Stimulated activated CD8-positive, alpha-beta memory T cell treated with anti-CD3 and anti-CD28 coated beads, Interleukin-4, amount 100 ng/mL, for 4 hours (primary cell): Measurements from ENCODE around the gene ECD.
A peak's percentile ranks its signal among the peaks of the same experiment; 100 is the strongest.

Experiments used
- DNase-seq, 2 donors: peaks; one replicate each; pipeline ENCODE4 v3.0.0-alpha.2; 2020; ENCODE audit warnings: low read depth in 2 of 2, low spot score in 1 of 2

Gene ECD

GRCh38 chr10:73167783-73168464 is at the start of gene ECD, which contains the start of gene FAM149B1:
Gene ECD (minus strand): TSS chr10:73168008. CDS start chr10:73163937, 4,071 bp downstream.
Gene FAM149B1 (plus strand): TSS chr10:73168119. CDS start chr10:73168340, 221 bp downstream.
- peak; percentile 87 to 89 for DNase-seq

GRCh38 chr10:73215749-73216148 is 47.9 kb upstream of the ECD start:
- no peak for DNase-seq

GRCh38 chr10:73211106-73211811 is 43.5 kb upstream of the ECD start:
- DNase-seq, result no peak

- DNase-seq, result no peak
Measured at GRCh38 chr10:73210395-73211105, 42.7 kb upstream of the ECD start.

- DNase-seq, result no peak
Measured at GRCh38 chr10:73209705-73210104, 41.9 kb upstream of the ECD start.

- no peak for DNase-seq
Measured at GRCh38 chr10:73207883-73208282, 40.1 kb upstream of the ECD start.

- no peak for DNase-seq
Measured at GRCh38 chr10:73206385-73206784, 38.6 kb upstream of the ECD start.

GRCh38 chr10:73205890-73206289 is 38.1 kb upstream of the ECD start:
- DNase-seq, result no peak

GRCh38 chr10:73205081-73205480 is 37.3 kb upstream of the ECD start:
- DNase-seq, result no peak

- no peak for DNase-seq
Measured at GRCh38 chr10:73190188-73190587, 22.4 kb upstream of the ECD start.

GRCh38 chr10:73186266-73186665 is 18.5 kb upstream of the ECD start:
- no peak for DNase-seq

GRCh38 chr10:73183667-73184281 is 16.0 kb upstream of the ECD start:
- DNase-seq, result no peak

- DNase-seq, result no peak
Measured at GRCh38 chr10:73182568-73182967, 14.8 kb upstream of the ECD start.

GRCh38 chr10:73174148-73174925 is 6.5 kb upstream of the ECD start:
- no peak for DNase-seq

GRCh38 chr10:73172867-73173266 is 5.1 kb upstream of the ECD start:
- no peak for DNase-seq

- no peak for DNase-seq
Measured at GRCh38 chr10:73169320-73169719, 1.5 kb upstream of the ECD start.

GRCh38 chr10:73168465-73168803 is 626 bp upstream of the ECD start:
- DNase-seq, result no peak

- no peak for DNase-seq
Measured at GRCh38 chr10:73167458-73167782, 388 bp downstream of the ECD start.

- DNase-seq, result no peak
Measured at GRCh38 chr10:73166972-73167371, 836 bp downstream of the ECD start.

- DNase-seq, result no peak
Measured at GRCh38 chr10:73163096-73163495, 4.7 kb downstream of the ECD start.

GRCh38 chr10:73161662-73162061 is 6.1 kb downstream of the ECD start:
- DNase-seq, result no peak
